Stimulated activated CD4-positive, alpha-beta T cell treated with anti-CD3 and anti-CD28 coated beads, TNF-alpha, amount 100 ng/mL, for 1 hour (primary cell): ENCODE data around the gene TUBGCP2.
A peak's percentile ranks its signal among the peaks of the same experiment; 100 is the strongest.

Experiments used
- DNase-seq, 3 donors: peaks; one replicate each; pipeline ENCODE4 v3.0.0-alpha.2; 2020; ENCODE audit warnings: low read depth in 3 of 3, low spot score in 1 of 3

The TUBGCP2 gene

DNA sequence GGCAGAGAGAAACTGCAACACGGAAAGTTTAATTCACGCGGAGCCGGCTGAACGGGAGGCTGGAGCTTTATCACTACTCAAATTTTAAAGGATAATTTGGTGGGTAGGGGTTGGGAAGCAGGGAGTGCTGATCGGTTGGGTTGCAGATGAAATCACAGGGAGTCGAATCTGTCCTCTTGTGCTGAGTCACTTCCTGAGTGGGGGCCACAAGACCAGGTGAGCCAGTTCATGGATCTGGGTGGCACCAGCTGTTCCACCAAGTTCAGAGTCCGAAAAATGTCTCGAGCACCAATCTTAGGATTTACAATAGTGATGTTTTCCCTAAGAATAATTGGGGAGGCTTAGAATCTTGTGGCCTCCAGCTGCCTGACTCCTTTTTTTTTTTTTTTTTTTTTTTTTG lies 34.9 kb upstream of the TUBGCP2 start:
- no peak for DNase-seq

DNA sequence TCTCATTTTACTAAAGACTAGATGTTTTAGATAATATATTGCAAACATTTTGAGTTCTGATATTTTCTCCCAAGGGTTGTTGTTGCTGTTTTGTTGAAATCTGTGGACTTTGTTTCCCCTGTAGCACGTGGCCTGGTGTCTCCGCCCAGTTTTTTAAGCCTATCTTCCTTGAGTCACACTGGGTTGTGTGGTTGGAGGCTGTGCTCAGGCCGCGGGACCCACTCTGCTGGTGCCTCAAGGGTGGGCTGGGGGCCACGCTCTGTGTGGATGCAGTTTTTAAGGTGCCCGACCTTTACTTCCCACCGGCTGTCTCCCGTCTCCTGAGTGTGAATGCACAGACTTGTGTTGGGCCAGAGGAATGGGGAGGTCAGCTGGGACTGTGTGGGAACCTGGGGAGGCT lies 34.3 kb upstream of the TUBGCP2 start:
- no peak for DNase-seq

DNA sequence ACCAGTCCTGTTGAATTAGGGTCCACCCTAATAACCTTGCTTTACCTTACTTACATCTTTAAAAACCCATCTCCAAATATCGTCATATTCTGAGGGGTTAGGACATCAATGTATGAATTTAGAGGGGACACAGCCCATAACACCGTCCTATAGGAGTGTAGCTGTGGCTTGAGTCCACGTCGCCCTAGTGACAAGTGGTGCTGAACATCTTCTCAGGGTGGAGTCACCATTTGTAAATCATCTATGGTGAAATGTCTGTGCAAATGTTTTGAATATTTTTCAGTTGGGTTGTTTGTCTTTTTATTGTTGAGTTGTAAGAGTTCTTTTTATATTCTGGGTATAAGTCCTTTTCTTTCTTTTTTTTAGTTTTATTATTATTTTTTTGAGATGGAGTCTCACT lies 33.3 kb upstream of the TUBGCP2 start:
- no peak for DNase-seq

DNA sequence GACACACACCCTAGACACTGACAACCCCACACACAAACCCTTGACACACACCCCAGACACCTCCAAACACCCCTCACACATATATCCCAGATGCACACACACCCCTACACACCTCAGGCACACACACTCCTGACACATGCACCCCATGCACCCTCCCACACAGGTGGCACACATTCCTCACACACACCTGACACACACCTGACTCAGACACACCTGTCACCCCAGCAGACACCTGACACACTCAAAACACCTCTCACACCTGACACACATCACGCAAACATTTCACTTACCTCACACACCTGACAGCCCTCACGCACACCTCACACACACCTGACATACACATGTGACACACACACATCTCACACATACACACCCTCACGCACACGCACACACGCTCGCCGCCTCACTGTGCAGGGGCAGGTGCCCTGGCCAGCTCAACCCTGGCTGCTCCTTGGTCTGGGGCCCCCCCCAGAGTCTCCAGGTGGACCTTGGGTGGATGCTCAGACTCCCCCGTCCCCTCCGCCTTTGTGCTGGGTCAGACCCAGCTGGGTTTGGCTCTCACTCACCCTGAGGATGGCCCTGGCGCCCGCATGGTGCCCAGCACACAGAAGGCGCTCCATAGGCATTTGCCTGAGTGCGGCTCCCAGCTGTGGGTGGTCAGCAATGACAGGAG lies 31.2 kb upstream of the TUBGCP2 start:
- no peak for DNase-seq

DNA sequence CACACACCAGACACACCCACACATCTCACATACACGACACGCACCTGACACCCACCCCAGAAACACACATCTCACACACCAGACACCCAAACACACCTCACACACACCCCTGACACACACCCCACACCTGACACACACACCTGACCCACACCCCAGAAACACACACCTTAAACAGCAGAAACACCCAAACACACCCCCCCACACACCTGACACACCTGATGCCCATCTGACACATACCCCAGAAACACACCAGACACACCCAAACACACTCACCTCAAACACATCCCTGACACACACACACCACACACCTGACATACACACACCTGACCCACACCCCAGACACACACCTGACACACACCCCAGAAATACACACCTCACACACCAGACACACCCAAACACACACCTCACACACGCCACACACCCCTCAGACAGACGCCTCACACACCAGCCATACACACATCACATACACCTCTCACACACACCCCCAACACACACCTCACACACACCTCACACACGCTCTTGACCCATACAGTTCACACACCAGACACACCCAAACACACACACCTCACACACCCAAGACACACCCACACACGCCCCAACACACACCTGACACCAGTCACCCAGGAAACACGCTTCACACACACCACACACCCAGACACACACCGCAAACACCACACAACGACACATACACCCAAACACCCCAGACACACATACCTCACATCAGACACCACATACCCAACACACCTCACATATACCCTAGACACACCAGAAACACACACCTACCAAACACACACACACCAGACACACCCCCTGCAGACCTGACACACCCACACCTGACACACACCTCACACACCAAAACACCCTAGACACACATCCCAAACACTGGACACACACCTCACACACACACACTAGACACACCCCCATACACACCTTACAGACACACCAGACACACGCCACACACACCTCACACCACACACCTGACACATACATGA lies 29.7 kb upstream of the TUBGCP2 start:
- no peak for DNase-seq

DNA sequence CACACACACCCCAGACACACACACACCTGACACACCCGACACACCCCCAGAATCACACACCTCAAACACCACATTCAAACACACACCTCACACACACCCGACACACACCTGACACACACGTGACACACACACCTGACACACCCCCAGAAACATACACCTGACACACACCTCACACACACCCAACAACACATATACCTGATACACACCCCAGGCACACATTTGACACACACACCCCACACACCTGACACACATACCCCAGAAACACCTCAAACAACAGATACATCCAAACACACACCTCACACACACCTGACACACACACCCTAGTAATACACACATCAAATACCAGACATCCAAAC lies 28.7 kb upstream of the TUBGCP2 start:
- DNase-seq, result no peak

DNA sequence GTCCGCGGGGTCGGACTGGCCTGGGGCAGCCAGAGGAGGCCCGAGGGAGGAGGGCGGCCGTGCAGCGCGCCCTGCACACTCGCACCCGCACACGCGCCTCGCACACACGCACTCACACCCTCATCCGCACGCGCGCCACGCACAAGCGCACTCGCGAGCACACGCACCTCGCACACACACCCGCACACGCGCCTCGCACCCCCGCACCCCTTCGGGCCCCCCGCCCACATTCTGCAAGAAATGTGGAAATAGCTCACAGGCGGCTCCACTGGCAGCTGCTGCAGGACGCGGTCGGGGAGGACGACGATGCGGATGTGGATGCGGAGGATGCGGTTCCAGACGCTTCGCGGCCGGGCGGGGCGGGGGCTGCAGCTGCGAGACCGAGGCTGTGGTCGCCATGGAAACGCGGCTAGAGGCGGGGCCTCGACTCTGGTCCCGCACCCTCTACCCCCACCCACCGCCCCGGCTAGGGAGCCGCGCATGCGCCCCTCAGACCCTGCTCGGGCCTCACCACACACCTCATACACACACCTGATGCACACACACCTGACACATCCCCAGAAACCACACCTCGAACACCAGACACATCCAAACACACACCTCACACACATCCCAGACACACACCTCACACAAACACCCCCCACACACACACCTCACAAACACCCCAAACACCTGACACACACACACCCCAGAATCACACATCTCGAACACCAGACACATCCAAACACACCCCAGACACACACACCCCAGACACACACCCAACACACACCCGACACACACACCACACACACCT lies 28.1 kb upstream of the TUBGCP2 start, which contains the start of gene CALY:
CALY (minus strand) TSS at position 320 of the 793 bp plus-strand sequence. CDS start 7,907 bp downstream, outside the sequence.
- peak; percentile 46 to 74 (median 61) for DNase-seq

DNA sequence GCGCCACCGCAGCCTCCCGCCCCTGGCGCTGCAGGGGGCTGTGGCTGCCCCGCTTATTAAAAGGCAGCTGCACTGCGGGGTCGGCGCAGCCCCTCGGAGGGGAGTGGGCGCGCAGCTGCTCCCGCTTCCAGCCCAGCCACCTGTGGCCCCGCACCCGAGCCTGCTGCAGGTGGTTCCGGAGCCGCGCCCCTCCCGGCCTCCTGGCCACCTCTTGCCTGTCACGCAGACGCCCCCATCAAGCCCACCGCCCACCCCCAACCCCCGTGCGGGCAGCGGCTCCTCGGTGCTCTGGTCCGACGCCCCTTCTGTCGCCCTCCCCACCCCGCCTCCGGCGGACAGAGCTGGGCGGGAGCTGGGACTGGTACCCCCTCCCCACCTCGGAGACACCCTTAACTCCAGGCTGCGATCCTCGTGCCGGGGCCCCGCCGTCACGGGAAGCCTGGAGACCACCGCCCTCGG lies 27.5 kb upstream of the TUBGCP2 start:
- no peak for DNase-seq

DNA sequence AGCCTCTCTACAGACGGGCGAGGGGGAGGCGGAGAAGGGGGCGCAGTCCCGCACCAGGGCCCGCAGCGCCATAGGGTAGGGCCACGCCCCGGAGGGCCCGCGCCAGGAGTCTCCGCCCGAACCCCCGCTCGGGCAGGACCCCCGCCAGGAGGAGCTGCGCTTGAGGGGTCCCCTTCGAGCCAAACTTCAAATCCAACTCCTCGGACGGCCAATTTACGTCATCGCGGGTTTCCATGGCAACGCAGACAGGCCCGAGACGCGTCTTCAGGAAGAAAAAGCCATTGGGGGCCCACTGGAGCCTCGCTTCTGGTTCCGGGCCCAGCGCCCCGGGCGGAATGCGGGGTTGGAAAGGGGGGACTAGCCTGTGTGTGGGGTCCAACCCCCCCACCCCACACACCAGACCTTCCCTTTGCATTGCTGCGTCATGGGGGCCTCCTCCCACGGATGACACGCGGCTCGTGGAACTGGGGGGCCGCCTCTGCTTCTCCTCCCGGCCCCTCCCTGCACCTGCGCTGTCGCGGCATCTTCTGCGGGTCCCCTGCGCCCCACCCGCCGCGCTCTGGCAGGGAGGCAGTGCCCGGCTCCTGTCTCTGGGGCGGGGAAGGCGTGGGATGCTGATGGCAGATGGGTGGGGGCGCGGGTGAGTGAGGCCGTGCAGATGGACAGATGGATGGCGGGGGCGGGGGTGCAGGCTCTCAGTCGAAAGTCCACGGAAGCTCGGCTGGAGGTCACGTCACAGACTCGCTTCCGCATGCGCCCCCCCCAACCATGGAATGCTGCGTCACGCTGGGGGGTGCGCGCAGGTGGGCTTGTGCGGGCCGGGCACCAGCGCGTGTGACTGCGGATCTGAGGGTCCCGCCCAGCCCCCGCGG lies 26.8 kb upstream of the TUBGCP2 start:
- peak; percentile 45 to 58 (median 51) for DNase-seq

DNA sequence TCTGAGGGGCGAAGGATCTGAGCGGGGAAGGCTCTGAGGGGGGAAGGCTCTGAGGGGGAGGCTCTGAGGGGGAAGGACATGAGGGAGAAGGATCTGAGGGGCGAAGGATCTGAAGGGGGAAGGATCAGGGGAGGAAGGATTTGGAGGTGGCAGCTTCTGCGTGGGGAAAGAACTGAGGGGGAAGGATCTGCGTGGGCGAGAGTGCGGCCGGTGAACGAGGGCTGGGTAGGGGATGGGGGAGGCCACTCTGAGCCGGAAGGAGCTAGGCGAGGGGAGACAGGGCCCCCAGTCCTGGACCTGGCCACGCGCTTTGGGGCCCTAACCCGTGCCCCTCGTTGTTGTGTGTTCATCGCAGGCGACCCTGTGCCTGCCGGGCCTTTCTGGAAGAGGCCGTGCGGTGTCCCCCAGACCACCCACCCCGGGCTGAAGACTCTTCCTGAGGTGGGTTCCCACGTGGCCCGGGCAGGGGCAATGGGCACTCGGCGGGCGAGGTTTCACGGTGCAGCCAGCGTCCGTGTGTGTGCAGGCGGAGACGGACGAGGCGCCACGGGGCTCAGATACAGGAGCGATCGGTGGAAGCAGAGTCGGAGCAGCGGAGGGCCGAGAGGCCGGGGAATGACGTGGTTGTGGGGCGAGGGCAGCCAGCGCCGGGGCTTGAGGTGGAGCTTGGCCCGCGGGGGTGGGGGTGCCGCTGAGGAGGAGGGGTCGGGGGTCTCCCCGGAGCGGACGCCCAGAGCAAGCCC lies 26.0 kb upstream of the TUBGCP2 start:
- DNase-seq, result no peak

DNA sequence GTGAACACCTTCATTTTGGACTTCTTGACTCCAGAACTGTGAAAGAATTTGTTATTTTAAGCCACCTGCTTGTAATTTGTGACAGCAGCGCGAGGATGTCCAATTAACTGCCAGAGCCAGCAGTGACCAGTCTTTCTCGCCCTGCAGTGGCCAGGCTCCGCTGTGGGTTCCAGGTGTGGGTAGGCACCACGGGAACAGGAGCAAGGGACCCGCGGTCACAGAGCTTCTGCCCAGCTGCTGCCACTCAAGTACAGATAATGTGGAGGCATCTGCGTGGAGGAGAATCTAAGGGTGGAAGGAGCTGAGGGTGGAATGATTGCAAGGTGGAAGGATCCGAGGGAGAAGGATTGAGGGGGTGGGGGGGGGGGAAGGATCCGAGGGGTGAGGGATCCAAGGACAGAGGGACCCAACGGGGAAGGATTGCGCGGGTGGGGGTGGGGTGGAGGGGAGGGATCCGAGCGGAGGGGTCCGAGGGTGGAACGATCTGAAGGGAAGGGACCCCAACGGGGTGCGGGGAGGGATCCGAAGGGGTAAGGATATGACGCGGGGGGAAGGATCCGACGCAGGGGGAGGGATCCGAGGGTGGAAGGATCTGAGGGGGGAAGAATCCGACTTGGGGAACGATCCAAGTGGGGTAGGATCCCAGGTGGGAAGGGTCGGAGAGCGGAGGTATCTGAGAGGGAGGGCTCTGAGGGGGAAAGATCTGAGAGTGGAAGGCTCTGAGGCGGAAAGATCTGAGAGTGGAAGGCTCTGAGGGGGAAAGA lies 24.4 kb upstream of the TUBGCP2 start:
- no peak for DNase-seq

DNA sequence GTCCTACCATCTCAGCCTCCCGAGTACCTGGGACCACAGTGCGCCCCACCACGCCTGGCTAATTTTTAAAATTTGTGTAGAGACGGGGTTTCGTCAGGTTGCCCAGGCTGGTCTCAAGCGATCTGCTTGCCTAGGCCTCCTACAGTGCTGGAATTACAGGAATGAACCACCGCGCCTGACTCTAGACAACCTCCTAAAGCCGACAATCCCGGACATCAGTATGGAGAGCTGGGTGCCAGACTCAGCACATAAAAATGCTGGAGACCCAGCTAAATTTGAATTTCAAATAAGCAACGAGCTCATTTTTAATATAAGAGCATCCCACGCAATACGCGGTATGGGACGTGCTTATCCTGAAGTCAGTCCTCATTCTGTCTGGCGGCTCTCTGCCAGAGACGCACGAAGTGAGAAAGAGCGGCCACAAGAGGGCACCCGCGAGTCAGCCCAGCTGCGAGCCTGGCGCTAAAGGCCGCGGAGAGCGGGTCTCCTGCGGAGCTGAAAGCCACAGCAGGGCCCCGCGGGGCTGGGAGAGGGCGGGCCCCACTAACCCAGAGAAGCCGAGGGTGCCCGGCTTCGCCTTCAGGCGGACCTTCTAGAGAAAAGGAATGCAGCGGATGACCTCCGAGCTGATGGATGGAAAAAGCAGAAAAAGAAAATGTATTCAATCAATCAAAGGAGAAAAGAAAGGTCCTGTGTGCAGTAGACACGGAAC lies 21.0 kb upstream of the TUBGCP2 start:
- peak; percentile 58 to 87 (median 80) for DNase-seq

DNA sequence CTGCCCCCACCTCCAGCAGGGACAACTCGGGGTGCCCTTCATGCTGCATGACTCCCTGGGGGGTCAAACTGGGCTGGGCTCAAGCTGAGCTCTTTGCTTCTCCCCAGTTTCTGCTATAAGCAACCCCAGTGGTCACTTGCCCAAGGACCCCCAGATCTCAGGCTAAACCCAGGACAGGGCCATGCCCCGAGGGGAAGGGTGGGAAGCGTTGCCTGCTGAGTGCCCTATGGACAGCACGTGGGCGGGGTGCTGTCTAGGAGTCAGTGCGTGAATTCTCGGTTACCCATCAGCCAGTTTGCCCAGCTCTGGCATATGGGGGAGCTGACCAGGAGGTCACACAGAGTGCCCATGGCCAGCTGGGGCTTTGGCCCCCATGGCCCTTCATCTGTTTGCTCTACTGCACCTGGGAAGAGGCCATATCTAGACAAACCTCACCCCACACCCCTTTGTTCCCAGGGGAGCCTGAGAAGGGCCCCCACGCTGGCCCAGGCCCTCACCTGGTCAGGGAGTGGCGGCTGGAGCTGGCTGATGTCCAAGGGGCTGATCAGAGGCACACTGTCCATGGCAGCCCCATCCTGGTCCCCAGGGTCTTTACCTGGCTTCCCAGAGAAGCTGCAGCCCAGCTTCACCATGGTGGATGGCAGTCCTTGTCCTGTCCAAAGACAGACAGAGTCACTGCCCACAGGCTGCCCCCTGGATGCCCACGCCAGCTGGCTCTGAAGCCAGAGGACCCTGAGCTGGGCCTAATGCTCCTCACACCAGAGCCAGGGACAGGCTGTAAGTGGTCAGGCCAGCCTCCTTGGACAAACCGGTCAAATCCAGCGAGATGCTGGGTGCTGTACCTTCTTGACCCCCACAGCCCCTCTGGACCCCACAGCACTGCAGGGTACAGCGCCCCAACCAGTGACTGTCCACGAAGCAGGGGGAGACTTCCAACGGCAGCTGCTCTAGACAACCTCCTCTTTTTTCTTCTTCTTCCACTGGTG lies 20.0 kb upstream of the TUBGCP2 start:
- no peak for DNase-seq

DNA sequence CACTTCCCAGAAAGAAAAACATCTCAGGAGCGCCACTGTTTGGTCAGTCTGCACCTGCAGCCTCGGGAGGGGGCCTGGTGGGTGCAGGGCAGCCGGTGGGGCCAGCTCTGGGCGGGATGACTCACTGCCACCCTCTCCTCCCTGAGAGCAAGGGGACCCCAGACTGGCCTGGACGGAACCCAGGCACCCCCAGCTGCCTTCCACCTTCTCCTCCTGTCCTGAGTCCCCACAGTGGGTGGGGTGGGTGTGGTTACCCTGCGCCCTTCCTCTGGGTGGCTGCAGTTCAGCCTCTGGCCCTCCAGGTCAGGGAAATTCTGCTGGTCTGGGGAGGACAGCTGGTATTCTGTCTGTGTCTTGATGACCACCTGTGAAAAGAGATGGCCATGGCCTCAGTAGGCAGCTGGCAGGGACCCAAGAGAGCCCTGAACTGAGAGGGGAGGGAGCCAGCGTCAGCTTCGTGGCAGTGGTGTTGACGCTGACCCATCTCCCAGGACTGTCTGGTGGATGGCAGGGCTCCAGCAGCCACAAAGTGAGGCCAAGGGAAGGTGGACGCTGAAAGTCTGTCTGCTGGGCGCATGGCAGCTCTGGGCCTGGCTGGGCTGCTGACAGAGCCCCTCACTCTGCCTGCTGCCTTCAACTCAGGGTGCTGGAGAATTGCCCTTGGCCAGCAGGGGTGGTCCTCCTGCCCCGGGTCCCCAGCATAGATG lies 19.1 kb upstream of the TUBGCP2 start:
- no peak for DNase-seq

DNA sequence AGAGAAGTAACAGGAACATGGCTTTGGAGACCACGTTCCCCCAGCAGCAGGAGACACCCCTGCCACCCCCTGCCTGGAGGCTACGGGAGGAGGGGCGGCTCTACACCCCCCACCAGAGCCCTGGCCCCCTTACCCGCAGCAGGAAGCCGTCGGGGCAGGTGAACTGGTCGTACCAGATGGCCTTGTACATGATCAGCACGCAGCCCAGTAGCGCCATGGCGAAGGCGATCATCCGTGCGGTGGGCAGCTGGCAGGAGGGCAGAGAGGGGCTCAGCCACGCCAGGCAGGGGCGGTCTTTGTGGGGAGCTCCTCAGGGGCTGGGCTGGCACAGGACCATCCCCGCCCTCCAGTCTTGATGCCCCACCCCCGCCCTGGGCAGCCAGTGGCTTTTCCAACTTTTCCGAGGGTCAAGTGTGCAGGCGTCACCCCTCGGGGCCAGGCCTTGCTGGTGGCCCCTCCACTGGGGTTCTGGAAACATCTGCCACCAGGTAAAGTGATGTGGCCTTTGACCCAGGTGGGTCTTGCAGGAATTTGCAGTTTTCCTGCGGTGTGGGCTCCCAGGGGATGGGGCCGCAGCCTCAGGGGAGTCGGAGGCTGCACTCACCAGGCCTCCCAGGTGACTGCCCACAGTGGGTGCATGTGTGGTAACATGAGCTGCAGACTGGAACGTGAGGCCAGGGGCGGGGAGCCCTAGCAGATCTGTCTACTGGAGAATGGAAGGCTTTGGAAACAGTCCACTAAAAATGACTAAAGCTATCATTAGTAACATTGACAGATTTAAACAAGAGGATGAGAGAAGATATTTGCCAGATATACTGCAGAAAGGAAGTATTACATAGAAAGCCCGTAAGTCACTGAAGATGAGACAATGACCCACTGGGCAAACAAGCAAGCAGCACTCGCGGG lies 18.3 kb upstream of the TUBGCP2 start:
- DNase-seq, result no peak

DNA sequence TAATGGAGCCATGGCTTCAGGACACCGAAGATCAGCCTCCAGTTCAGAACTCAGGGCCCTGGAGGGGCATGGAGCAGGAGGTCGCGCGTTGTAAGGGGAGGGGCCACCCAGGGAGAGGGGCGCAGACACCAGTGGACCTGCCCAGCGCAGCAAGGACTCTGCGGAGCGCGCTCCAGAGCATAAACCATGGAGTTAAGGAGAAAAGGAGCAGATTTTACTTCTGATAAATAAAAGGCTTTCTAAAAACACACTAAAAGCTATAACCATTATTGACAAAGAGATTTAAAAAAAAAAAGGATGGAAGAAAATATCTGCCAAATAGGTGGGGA lies 17.5 kb upstream of the TUBGCP2 start:
- DNase-seq, result no peak
